A673 (cell line): ENCODE results near the gene VSTM4.

Source experiments
- EZH2 ChIP-seq: fragments of 200-600 bp; sonication (generic); IDR thresholded peaks from 2 replicates; pipeline ENCODE4 v1.6.1; 2017; ENCODE audit warnings: borderline replicate concordance, low read depth, mild to moderate bottlenecking, mixed read lengths, antibody characterized with exemption, low read length; ENCODE audit not compliant: poor library complexity, severe bottlenecking
- TF ChIP-seq, protein P1 (sequence below): fragments of 300-800, 200-600 bp; sonication (generic); conservative IDR thresholded peaks from 2 replicates; pipeline ENCODE4 v1.5.1; 2017; ENCODE audit warnings: low read depth, mild to moderate bottlenecking, antibody characterized with exemption, low read length, moderate library complexity, mixed read lengths

DNA sequence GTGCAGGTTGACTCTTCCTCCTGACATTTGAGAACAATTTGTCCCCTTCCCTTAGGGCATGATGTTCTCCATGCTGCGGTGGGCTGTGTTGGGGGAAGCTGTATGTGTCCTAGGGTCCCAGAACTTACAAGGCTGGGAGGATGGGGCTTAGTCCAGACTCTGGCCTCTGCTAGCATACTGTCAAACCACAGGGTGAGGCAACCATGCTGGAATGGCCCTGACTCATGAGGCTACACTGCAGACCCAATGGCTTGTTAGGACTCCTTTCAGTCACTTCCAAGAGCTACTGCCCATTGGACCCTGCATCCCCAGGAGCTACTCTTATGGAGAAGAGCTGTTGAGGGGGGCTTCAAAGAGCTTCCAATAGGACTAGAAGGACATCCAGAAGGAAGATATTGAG, 38.6 kb upstream of the VSTM4 start:
- TF ChIP-seq EZH2, result no peak
- TF ChIP-seq, protein P1, sequence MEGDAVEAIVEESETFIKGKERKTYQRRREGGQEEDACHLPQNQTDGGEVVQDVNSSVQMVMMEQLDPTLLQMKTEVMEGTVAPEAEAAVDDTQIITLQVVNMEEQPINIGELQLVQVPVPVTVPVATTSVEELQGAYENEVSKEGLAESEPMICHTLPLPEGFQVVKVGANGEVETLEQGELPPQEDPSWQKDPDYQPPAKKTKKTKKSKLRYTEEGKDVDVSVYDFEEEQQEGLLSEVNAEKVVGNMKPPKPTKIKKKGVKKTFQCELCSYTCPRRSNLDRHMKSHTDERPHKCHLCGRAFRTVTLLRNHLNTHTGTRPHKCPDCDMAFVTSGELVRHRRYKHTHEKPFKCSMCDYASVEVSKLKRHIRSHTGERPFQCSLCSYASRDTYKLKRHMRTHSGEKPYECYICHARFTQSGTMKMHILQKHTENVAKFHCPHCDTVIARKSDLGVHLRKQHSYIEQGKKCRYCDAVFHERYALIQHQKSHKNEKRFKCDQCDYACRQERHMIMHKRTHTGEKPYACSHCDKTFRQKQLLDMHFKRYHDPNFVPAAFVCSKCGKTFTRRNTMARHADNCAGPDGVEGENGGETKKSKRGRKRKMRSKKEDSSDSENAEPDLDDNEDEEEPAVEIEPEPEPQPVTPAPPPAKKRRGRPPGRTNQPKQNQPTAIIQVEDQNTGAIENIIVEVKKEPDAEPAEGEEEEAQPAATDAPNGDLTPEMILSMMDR, result no peak
